ENCODE results near the gene RSRP1.

The RSRP1 gene

GRCh38 chr1:25247829-25248754, 838 bp upstream of the RSRP1 start:
- Histone ChIP-seq H3K27ac (peak overlapping the region; percentile 97 to 100), H3K4me3 (peak overlapping the region; percentile 89)
- DNase-seq (ENCODE audit: low spot score): no peak
- TF ChIP-seq CTCF (IDR thresholded peaks at IDR 0.05): no peak

- peak overlapping the region; percentile 97 to 100 for H3K27ac ChIP-seq
- DNase-seq (ENCODE audit: low spot score): peak; percentile 77
- peak overlapping the region; percentile 89 for H3K4me3 ChIP-seq
- TF ChIP-seq CTCF (IDR thresholded peaks at IDR 0.05): no peak
Observed at GRCh38 chr1:25246600-25247023, 642 bp downstream of the RSRP1 start.

GRCh38 chr1:25245809-25246599, 1.2 kb downstream of the RSRP1 start:
- TF ChIP-seq CTCF (IDR thresholded peaks at IDR 0.05): no peak
- H3K27ac ChIP-seq: peak overlapping the region; percentile 97 to 100
- no peak for DNase-seq (ENCODE audit: low spot score)
- H3K4me3 ChIP-seq: peak overlapping the region; percentile 89

GRCh38 chr1:25245393-25245792, 1.9 kb downstream of the RSRP1 start:
- Histone ChIP-seq H3K27ac (no peak overlapping the region), H3K4me3 (peak overlapping the region; percentile 89)
- no peak for TF ChIP-seq CTCF (IDR thresholded peaks at IDR 0.05)
- DNase-seq (ENCODE audit: low spot score): no peak

- no peak for DNase-seq (ENCODE audit: low spot score)
- no peak for TF ChIP-seq CTCF (IDR thresholded peaks at IDR 0.05)
- no peak overlapping the region for H3K4me3 ChIP-seq
- no peak overlapping the region for H3K27ac ChIP-seq
Observed at GRCh38 chr1:25243907-25244306, 3.3 kb downstream of the RSRP1 start.

GRCh38 chr1:25239681-25240541, 7.3 kb downstream of the RSRP1 start:
- DNase-seq (ENCODE audit: low spot score): peak; percentile 97
- H3K27ac ChIP-seq: peak overlapping the region; percentile 86 to 90
- H3K4me3 ChIP-seq: peak overlapping the region; percentile 66
- TF ChIP-seq CTCF (IDR thresholded peaks at IDR 0.05): peak; percentile 50

Measured in coronary artery (tissue), 2 donors.